M059J (cell line): ENCODE data around the gene HPCAL1. TPM values are rescaled to one million over a fixed set of nuclear protein-coding genes. Genes with fewer than 3 reads are reported as not detected.

Source experiments
- DNase-seq: peaks from one replicate; pipeline ENCODE4 v3.0.0-alpha.2; 2012; ENCODE audit warnings: low read depth
- total RNA-seq: library from RNA; depleted of rRNA; stranded (reverse); fragments of >200 nt; shearing (Covaris generic); gene quantifications from 2 replicates; pipeline ENCODE4 v1.2.3, GENCODE V29; 2014

HPCAL1 gene
- total RNA-seq, 1 experiment from 2014 or later, result 267 TPM

DNA sequence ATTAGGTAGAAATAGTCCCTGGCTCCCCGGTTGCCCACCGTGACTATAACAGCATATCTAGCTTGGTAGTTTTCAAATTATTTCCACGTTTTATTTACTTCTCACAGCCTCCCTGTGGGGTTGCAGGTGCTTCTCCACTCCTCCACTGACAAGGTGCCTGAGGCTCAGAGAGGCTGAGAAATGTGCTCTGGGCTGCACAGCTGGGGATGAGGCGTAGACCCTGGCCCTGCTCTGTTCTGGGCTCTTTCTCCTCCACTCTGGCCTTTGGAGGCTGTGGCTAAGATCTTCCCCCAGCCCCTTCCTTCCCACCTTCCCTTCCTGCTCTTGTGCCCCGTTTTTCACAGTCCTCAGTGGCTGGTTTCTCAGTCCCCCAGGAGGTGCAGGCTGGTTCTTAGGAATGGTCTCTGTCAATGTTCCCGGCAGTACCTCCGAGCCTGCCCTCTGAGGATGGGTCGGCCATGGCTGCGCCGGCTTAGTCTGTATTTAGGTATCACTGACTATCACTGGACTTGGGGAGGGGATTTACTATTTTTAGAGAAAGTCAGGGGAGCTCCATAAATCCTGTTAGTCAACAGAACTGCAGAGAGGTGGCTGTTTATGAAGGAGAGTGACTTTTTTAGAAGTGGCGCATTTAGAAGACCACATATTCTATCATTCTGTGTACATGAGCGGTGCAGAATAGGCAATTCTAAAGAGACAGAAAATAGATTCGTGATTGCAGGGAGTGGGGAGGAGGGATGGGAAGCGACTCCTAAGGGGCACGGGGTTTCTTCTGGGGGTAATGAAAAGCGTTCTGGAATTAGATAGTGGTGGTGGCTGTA lies 35.0 kb downstream of the HPCAL1 start:
- no peak for DNase-seq

- no peak for DNase-seq
These were observed 35.8 kb downstream of the HPCAL1 start for GRCh38 chr2:10338270-10339188.

- DNase-seq, result peak; percentile 33
These were observed 37.2 kb downstream of the HPCAL1 start for GRCh38 chr2:10339647-10340592.

DNA sequence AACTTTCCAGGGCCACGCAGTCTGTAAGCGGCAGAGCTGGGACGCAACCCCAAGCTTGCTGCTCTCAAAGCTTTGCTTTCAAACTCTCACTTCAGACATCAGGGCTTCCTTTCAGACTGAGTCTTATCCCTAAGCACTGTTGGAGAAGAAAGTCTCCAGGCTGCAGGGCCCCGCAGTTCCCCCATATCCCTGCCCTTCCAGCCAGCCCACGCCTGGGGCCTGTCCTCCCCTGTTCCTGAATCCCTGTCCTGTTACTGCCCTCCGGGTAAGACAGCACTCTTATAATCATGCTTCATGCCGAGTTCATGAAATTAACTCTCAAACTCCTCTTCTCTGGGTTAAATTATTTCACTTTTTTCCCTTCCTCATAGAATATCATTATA lies 37.9 kb downstream of the HPCAL1 start:
- no peak for DNase-seq

DNA sequence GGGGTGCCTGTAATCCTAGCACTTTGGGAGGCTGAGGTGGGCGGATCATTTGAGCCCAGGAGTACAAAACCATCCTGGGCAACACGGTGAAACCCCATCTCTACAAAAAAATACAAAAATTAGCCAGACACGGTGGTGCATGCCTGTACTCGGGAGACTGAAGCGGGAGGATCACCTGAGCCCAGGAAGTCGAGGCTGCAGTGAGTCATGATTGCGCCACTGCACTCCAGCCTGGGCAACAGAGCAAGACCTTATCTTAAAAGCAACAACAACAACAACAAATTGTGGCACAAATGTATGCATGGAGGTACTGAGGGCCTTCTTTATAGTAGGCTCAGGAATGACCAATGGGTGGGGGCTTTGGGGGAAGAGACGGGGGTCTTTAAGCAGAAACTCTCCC lies 38.5 kb downstream of the HPCAL1 start:
- DNase-seq, result no peak

- DNase-seq, result no peak
These were observed 39.7 kb downstream of the HPCAL1 start for GRCh38 chr2:10342245-10342951.

DNA sequence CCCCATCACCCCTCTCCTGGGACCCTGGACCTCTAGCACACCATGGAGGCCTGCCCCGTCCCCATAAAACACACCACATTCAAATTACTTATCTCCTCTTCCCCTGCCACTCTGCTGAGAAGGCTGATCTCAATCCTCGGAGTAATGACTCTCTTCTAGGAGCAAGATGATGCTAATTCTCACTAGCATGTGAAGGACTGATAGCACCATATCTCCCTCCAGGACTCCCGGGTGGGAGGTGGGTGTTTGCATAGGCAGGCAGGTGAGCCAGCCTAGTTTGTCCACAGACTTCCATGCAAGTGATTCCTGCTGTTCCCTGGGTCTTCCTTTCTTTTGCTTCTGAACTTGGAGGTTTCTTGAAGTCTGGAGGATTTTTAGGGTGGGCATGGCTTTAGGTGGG lies 40.5 kb downstream of the HPCAL1 start:
- DNase-seq, result no peak

GRCh38 chr2:10343658-10344057 lies 41.0 kb downstream of the HPCAL1 start:
- no peak for DNase-seq

- no peak for DNase-seq
These were observed 41.7 kb downstream of the HPCAL1 start for GRCh38 chr2:10344105-10345066.

GRCh38 chr2:10345126-10345525 lies 42.4 kb downstream of the HPCAL1 start:
- DNase-seq, result no peak

DNA sequence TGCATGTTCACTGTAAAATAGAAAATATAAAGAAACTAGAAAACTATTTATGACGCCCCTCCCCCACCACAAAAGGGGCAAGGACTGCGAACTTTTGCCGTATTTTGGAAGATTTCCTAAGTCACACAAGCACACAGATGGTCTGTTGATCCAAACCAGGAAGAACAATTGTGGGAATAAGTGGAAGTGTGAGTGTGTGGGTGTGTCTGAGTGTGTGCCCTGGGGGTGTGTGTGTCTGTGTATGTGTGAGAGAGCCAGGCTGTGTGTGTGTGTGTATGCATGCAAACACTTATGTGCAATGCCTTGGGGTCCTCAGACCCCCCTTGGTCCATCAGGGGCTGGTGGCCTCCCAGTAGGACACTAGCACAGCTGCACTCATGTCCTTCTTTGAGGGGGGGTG lies 43.1 kb downstream of the HPCAL1 start:
- DNase-seq, result no peak

DNA sequence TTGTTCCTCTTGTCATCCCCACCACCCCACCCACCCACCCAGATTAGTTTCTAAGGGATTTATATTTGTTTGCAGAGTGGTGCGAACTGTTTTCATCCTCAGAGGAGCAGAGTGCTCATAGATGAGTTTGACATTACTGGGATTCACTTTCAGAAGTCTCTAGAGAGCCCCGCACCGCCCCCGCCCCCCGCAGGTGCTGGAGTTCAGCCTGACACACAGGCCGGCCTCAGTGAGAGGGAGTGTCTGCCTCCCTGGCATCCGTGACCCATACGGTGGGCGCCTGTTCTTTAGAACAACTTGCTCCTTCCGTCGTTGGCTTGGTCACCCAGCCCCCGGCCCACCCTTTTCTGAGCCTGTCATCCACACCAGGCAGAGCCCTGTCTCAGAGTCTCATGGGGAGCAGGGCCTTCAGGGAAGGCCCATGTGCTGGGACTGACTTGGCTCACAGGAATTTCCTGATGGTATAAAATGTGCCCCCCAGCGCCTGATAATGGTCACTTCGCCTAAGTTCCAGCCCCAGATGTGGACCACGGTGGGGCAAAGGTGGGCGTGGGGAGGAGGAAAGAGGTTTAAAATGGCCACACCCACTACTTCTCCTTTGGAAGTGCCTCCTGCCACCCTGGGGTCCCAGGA lies 44.3 kb downstream of the HPCAL1 start:
- DNase-seq, result no peak

DNA sequence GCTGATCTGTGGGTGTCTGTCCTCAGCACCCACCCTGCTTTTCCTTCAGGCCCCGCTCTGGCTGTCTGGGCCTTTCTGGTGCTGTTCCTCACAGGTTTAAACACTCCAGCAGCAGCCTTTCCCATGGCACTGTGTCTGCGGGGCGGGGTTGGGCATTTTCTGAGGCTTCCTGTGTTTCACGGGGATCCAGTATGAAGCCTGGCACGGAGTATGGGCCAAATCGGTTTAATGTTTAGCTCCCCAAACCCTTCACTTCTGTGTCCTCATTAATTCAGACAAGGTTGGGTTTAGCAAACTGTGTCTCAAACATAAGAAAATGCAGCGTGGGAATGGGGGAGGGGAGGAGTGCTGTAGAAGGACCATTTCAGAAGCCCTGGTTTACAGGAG lies 44.9 kb downstream of the HPCAL1 start:
- no peak for DNase-seq

DNA sequence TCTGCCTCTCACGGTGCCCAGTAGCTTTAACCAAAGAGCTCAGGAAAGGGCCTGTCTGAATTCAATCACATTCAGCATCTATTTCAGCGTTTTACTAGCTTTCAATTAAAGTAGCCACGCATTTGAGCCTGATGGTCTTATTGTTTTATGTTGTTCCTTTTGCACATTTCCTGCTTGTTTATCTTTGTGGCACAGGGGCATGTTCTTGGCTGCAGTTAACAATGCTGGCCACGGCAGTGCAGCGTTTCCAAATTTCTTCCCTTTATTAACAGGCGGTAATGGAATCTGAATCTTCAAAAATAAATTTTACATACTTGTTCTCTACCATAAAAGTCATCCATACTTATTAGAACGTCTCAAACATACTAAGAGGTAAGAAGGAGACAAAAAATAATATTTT lies 46.2 kb downstream of the HPCAL1 start:
- DNase-seq, result no peak

DNA sequence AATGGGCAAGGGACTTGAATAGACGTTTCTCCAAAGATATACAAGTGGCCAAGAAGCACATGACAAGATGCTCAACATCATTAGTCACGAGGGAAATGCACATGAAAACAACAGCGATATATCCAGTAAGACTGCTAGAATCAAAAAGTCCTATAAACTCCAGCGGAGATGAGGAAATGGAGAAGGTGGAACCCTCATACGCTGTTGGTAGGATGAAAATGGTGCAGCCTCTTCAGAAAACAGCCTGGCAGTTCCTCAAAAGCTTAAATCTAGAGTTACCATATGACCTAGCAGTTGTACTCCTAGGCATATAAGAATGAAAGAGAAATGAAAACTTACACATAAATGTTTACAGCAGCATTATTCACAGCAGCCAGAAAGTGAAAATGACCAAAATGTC lies 48.1 kb downstream of the HPCAL1 start:
- DNase-seq, result no peak

- DNase-seq, result no peak
These were observed 49.7 kb downstream of the HPCAL1 start for GRCh38 chr2:10352361-10352760.

DNA sequence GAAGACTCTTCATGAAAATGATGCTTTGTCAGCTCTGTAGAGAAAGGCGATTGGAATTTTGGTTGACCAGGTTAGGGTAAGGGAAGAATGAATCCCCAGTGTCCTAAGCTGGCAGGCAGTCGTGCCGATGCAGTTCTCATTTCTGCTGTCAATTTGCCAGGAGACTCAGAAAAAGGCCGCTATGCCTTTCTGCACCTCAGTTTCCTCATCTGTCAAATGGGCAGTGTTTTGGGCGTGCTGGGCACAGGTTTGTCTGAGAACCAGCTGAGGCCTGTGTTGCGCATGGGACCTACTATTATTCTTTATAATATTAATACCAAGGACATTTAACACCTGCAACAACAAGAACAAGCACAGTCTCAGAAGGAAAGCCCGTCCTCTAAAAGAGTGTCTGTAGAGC lies 50.3 kb downstream of the HPCAL1 start:
- no peak for DNase-seq

- no peak for DNase-seq
These were observed 51.2 kb downstream of the HPCAL1 start for GRCh38 chr2:10353931-10354330.

DNA sequence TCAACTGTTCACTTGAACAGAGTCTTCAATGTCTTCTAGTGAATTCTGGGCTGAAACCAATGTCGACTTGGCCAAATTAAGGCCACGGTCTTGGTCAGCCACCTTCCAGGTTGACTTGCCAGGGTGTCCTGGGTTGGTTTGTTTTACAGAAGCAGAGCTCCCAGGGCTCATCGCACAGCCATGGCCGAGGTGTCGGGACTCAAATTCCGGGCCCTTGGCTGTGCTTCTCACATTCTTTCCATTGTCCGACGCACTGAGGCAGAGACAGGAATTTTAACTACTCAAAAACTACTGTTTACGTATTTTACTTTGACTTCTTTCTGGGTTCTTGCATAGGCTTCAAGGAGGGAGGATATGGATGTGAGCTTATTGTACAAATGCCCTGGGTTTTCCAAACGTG lies 51.7 kb downstream of the HPCAL1 start:
- no peak for DNase-seq
